Naive thymus-derived CD4-positive, alpha-beta T cell (primary cell): ENCODE measurements around the gene CBR4. TPM values are rescaled to one million over a fixed set of nuclear protein-coding genes. Genes with fewer than 3 reads are reported as not detected.

Experiments used
- ATAC-seq: fragments of 150-1000 bp; cut with Tn5 transposase; 2 replicates; pipeline ENCODE4 v1.10.0; 2021; ENCODE audit warnings: mild to moderate bottlenecking, moderate library complexity
- CTCF ChIA-PET: fragments of 350-600 bp; sonication (Branson Sonifier 250); formaldehyde crosslinking; loops from one replicate; lab custom pipeline; 2021; ENCODE audit warnings: antibody characterized with exemption; lab: Charles Lee
- POLR2A ChIA-PET: fragments of 350-600 bp; sonication (Branson Sonifier 250); formaldehyde crosslinking; loops from one replicate; lab custom pipeline; 2021; ENCODE audit warnings: antibody characterized with exemption, inconsistent platforms; lab: Charles Lee
- DNase-seq, 9 donors: peaks; one replicate each; pipeline versions ENCODE4 v3.0.0 to v3.0.0-alpha.2; 2020 to 2022; ENCODE audit warnings: mixed read lengths in 1 of 9
- H3K27ac ChIP-seq: one replicate; pipeline ENCODE4 v1.7.0; 2013; ENCODE audit warnings: mild to moderate bottlenecking, low read depth, low read length, moderate library complexity
- H3K27me3 ChIP-seq, 2 donors: one replicate each; pipeline ENCODE4 v1.7.0; 2013; ENCODE audit warnings: low read length in 2 of 2, mild to moderate bottlenecking in 2 of 2, moderate library complexity in 2 of 2; ENCODE audit not compliant: control insufficient read depth in 2 of 2, insufficient read depth in 2 of 2
- H3K36me3 ChIP-seq, 3 experiments: 1 replicate in 2 of 3; 2 replicates in 1 of 3; pipeline ENCODE4 v1.7.0; 2013; ENCODE audit warnings: low read length in 3 of 3, mild to moderate bottlenecking in 3 of 3, moderate library complexity in 1 of 3; ENCODE audit not compliant: insufficient read depth in 3 of 3, control insufficient read depth in 2 of 3
- H3K4me1 ChIP-seq, 2 donors: one replicate each; pipeline ENCODE4 v1.7.0; 2013; ENCODE audit warnings: low read length in 2 of 2, mild to moderate bottlenecking in 2 of 2, moderate library complexity in 1 of 2; ENCODE audit not compliant: control insufficient read depth in 2 of 2, insufficient read depth in 2 of 2
- H3K4me3 ChIP-seq: 2 replicates; pipeline ENCODE4 v1.7.0; 2013; ENCODE audit warnings: mild to moderate bottlenecking, low read length
- H3K9me3 ChIP-seq, 3 experiments: 1 replicate in 2 of 3; 2 replicates in 1 of 3; pipeline ENCODE4 v1.7.0; 2013; ENCODE audit warnings: low read length in 3 of 3; ENCODE audit not compliant: control insufficient read depth in 2 of 3
- H3K27ac Mint-ChIP-seq, 9 donors: one replicate each; pipeline ENCODE4 v1.8.0; 2020 to 2022; ENCODE audit warnings: mixed read lengths in 9 of 9, mild to moderate bottlenecking in 8 of 9, moderate library complexity in 5 of 9, inconsistent platforms in 2 of 9
- H3K27me3 Mint-ChIP-seq, 5 donors: one replicate each; pipeline ENCODE4 v1.8.0; 2021 to 2022; ENCODE audit warnings: mixed read lengths in 5 of 5, mild to moderate bottlenecking in 1 of 5
- H3K36me3 Mint-ChIP-seq, 5 donors: one replicate each; pipeline ENCODE4 v1.8.0; 2020 to 2022; ENCODE audit warnings: mixed read lengths in 5 of 5, mild to moderate bottlenecking in 3 of 5, inconsistent platforms in 1 of 5
- H3K4me1 Mint-ChIP-seq, 7 donors: one replicate each; pipeline ENCODE4 v1.8.0; 2020 to 2022; ENCODE audit warnings: mixed read lengths in 7 of 7, mild to moderate bottlenecking in 3 of 7, inconsistent platforms in 1 of 7
- H3K4me3 Mint-ChIP-seq, 10 donors: one replicate each; pipeline ENCODE4 v1.8.0; 2020 to 2022; ENCODE audit warnings: mild to moderate bottlenecking in 10 of 10, mixed read lengths in 10 of 10, moderate library complexity in 6 of 10, inconsistent platforms in 2 of 10
- H3K9me3 Mint-ChIP-seq, 11 donors: one replicate each; pipeline ENCODE4 v1.8.0; 2020 to 2022; ENCODE audit warnings: mixed read lengths in 11 of 11, mild to moderate bottlenecking in 4 of 11, inconsistent platforms in 1 of 11, moderate library complexity in 1 of 11
- intact Hi-C, 2 donors: fragments of 100-400 bp; cut with micrococcal nuclease; formaldehyde crosslinking; loops; one replicate each; pipeline ENCODE4 v1.15.1; 2023
- polyA plus RNA-seq, 2 donors: library from polyadenylated mRNA; unstranded; fragments of 300-500 nt; fragmentation: Illumina TruSeq; gene quantifications; one replicate each; pipeline ENCODE4 v1.2.3, GENCODE V29; 2021
- total RNA-seq, 6 experiments: library from RNA in 5 of 6; stranded (reverse) in 5 of 6; gene quantifications; 1 replicate in 5 of 6; 2 replicates in 1 of 6; pipeline ENCODE4 v1.2.3 and lab custom pipeline; 2021 to 2026

Gene CBR4
- total and polyA plus RNA-seq, 7 experiments from 2014 or later: 6.2 to 24.5 (median 14.2) TPM

GRCh38 chr4:169013396-169013795 is 3.3 kb upstream of the CBR4 start:
- intact Hi-C loops: loop anchor here (5.0 to 10.0 kb wide), 4 partner anchors 181 to 829 kb away; no protein-coding TSS in a partner anchor
- ATAC-seq (no peak), DNase-seq (no peak)
- peaks cover 0 to 7% (median 0%) of the 10 kb centered on the region in 11 donors for H3K9me3 Mint-ChIP-seq
- no peaks in the 10 kb centered on the region for H3K27me3 ChIP-seq
- no peak overlapping the region for H3K4me3 ChIP-seq
- H3K4me1 Mint-ChIP-seq: peaks cover 6 to 44% (median 23%) of the 10 kb centered on the region in 7 donors
- H3K36me3 ChIP-seq: no peaks in the 10 kb centered on the region
- peaks cover 0 to 20% (median 0%) of the 10 kb centered on the region in 5 donors for H3K27me3 Mint-ChIP-seq
- peaks cover 8 to 26% of the 10 kb centered on the region in 2 donors for H3K4me1 ChIP-seq
- no peak overlapping the region for H3K27ac Mint-ChIP-seq
- POLR2A ChIA-PET: no interaction called here
- no peak overlapping the region for H3K27ac ChIP-seq
- no peaks in the 10 kb centered on the region for H3K9me3 ChIP-seq
- peaks cover 0 to 5% (median 0%) of the 10 kb centered on the region in 5 donors for H3K36me3 Mint-ChIP-seq
- no peak overlapping the region for H3K4me3 Mint-ChIP-seq
- CTCF ChIA-PET: interaction anchor here (0.6 kb wide), 1 partner anchor 832 kb away, joined by 4 read pairs; no protein-coding TSS in a partner anchor

DNA sequence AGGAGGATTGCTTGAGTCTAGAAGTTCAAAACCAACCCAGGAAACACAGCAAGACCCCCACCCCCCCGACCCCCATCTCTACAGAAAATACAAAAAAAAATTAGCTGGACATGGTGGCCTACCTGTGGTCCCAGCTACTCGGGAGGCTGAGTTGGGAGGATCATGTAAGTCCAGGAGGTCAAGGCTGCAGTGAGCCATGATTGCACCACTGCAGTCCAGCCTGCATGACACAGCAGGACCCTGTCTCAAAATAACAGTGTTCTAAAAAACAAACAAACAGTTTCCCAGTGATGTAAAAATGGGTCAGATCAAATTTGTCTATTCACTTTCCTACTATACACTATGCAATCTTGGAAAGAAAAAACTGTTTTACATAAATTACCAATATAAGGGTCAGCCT is 2.0 kb upstream of the CBR4 start:
- ATAC-seq: no peak

DNA sequence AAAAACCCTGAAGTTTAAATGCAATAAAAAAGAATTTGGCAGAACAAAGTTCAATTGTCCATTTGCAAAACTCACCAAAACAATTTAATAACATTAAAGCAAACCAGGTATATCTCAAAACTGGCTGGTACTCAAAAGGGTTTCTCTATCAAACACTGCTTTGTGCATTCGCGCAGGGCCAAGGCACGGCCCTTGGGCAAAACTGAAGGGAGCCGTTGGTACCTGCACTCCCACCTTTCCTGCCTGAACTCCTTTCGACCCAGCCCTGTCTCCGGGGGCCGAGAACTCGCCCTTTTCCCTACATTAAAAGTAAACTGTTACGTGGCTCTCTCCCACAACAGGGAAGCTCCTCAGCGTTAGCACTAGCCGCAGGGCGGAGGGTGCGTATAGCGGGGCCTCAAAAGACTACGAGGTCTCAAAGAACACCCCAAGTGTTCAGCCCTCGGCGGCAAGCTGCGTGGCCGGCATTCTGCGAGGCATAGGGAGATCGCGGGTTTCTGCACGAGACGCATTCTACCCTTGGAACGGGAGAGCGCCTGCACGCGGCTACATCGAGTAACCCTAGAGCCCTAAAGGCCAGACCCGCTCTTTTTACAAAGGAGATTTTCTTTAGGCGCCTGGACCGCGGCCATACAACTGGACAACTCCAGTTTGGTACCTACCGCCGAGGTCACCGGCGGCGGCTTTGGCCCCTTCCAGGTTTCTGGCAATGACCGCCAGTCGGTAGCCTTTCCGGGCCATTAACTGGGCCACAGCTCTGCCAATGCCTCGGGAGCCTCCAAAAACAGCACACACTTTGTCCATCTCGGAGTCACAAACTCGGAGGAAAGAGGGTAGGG is 550 bp downstream of the CBR4 start:
- POLR2A ChIA-PET: interaction anchor here (0.6 to 1.2 kb wide), 4 partner anchors 9 to 1017 kb away, joined by 3 to 6 read pairs (median 3); partner anchors contain the start of gene MFAP3L
- peak overlapping the region; percentile 93 to 97 (median 96) for H3K4me3 Mint-ChIP-seq

More for the DNA sequence above, 2.0 kb upstream of the CBR4 start:
- peaks cover 14 to 32% of the 10 kb centered on the region in 2 donors for H3K4me1 ChIP-seq
- H3K27me3 ChIP-seq: no peaks in the 10 kb centered on the region
- ChIA-PET CTCF (no interaction called here), POLR2A (interaction anchor here (0.7 kb wide), 1 partner anchor 393 kb away, joined by 3 read pairs; no protein-coding TSS in a partner anchor)
- H3K27ac ChIP-seq: no peak overlapping the region
- peaks cover 8 to 51% (median 36%) of the 10 kb centered on the region in 7 donors for H3K4me1 Mint-ChIP-seq
- no peak overlapping the region for H3K4me3 ChIP-seq
- H3K27ac Mint-ChIP-seq: peak overlapping the region in 1 of 9 donors; percentile 22
- peaks cover 0 to 7% (median 0%) of the 10 kb centered on the region in 11 donors for H3K9me3 Mint-ChIP-seq
- peaks cover 0 to 5% (median 0%) of the 10 kb centered on the region in 5 donors for H3K36me3 Mint-ChIP-seq
- no peak overlapping the region for H3K4me3 Mint-ChIP-seq
- no peaks in the 10 kb centered on the region for H3K36me3 ChIP-seq
- H3K27me3 Mint-ChIP-seq: peaks cover 0 to 20% (median 0%) of the 10 kb centered on the region in 5 donors
- DNase-seq: no peak
- H3K9me3 ChIP-seq: no peaks in the 10 kb centered on the region
- intact Hi-C loops: loop anchor here (5.0 to 10.0 kb wide), 4 partner anchors 180 to 827 kb away; no protein-coding TSS in a partner anchor

DNA sequence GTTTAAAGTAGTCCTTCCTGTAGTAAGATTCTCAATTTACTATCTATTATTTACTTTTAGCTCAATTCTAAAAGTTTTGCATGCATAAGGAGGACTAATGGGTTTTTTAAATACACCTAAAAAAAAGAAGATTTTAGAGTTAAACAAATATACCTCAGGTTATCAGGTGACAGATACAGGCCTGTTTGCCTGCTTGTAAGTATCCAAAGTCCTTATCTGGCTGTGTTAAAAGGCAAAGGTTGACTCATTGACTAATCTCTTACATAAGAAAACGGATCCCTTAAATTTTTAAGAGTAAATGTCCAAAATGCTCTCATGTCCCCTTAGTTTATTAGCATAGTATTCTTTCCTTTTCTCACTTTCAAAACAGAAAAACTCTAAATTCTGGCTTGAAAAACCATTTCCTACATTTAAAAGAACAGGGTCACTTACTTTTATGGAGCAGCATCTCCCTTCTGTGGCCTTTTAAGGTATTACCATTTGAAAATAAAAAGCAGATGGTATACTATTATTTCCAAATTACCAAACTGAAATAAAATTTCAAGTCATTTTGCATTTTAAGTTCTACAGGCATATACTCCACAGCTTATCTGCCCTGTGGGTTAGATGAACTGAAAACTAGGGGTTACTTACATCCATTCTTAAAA is 4.5 kb downstream of the CBR4 start:
- peaks cover 7 to 40% (median 28%) of the 10 kb centered on the region in 5 donors for H3K36me3 Mint-ChIP-seq
- Histone ChIP-seq H3K4me3 (no peak overlapping the region), H3K27ac (no peak overlapping the region), H3K27me3 (no peaks in the 10 kb centered on the region), H3K36me3 (peaks cover 0 to 19% (median 0%) of the 10 kb centered on the region in 3 experiments), H3K4me1 (peaks cover 14% of the 10 kb centered on the region in 2 donors), H3K9me3 (no peaks in the 10 kb centered on the region)
- peaks cover 0 to 7% (median 0%) of the 10 kb centered on the region in 11 donors for H3K9me3 Mint-ChIP-seq
- intact Hi-C loops: loop anchor here (1.0 to 5.0 kb wide), 3 partner anchors 82 to 493 kb away; no protein-coding TSS in a partner anchor
- ATAC-seq (no peak), DNase-seq (no peak)
- ChIA-PET CTCF (no interaction called here), POLR2A (no interaction called here)
- peaks cover 16 to 57% (median 40%) of the 10 kb centered on the region in 7 donors for H3K4me1 Mint-ChIP-seq
- peaks cover 0 to 3% (median 0%) of the 10 kb centered on the region in 5 donors for H3K27me3 Mint-ChIP-seq
- no peak overlapping the region for H3K4me3 Mint-ChIP-seq
- peak overlapping the region in 1 of 9 donors; percentile 55 for H3K27ac Mint-ChIP-seq

More for the DNA sequence above, 550 bp downstream of the CBR4 start:
- Mint-ChIP-seq H3K27ac (peak overlapping the region; percentile 92 to 99 (median 97)), H3K9me3 (peaks cover 0 to 7% (median 0%) of the 10 kb centered on the region in 11 donors), H3K36me3 (peaks cover 0 to 11% (median 6%) of the 10 kb centered on the region in 5 donors), H3K27me3 (peaks cover 0 to 11% (median 0%) of the 10 kb centered on the region in 5 donors), H3K4me1 (peaks cover 13 to 50% (median 45%) of the 10 kb centered on the region in 7 donors)
- CTCF ChIA-PET: interaction anchor here (0.6 to 1.5 kb wide), 3 partner anchors 100 to 603 kb away, joined by 3 to 6 read pairs (median 3); partner anchors contain the start of gene NEK1
- intact Hi-C loops: loop anchor here (1.0 to 10.0 kb wide), 23 partner anchors 14 to 1017 kb away; partner anchors contain the start of genes CLCN3 (in 2 of the 2), DDX60 (in 2 of the 2), MFAP3L (in 2 of the 2) and NEK1 (in 2 of the 2)
- peak; percentile 38 to 68 (median 61) for DNase-seq
- ATAC-seq: peak; percentile 56
- H3K4me3 ChIP-seq: peak overlapping the region; percentile 64
- no peaks in the 10 kb centered on the region for H3K36me3 ChIP-seq
- H3K27me3 ChIP-seq: no peaks in the 10 kb centered on the region
- H3K27ac ChIP-seq: peak overlapping the region; percentile 87
- H3K4me1 ChIP-seq: peaks cover 14% of the 10 kb centered on the region in 2 donors
- no peaks in the 10 kb centered on the region for H3K9me3 ChIP-seq

DNA sequence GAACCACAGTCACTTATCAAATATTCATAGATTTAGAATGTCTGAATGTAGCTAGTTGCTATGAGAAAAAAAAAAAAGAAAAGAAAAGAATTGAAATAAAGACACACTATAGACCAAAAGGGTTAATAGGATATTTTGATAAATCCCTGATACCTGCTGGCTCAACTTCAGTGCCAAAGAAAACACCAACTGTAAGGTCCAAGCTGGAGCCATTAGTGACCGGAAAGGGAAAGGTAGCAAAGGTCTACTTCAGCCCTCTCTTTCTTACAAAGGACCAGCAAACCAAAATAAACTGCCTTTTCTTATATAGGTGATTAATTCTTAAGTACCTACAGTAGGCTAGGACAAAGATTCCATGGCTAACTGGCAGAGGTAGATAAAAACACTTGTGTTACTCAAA is 9.7 kb downstream of the CBR4 start:
- Histone ChIP-seq H3K4me1 (no peaks in the 10 kb centered on the region), H3K9me3 (no peaks in the 10 kb centered on the region), H3K4me3 (no peak overlapping the region), H3K36me3 (peaks cover 0 to 19% (median 0%) of the 10 kb centered on the region in 3 experiments), H3K27ac (no peak overlapping the region), H3K27me3 (no peaks in the 10 kb centered on the region)
- POLR2A ChIA-PET: no interaction called here
- peaks cover 11 to 59% (median 37%) of the 10 kb centered on the region in 5 donors for H3K36me3 Mint-ChIP-seq
- peaks cover 4 to 21% (median 10%) of the 10 kb centered on the region in 7 donors for H3K4me1 Mint-ChIP-seq
- ATAC-seq (no peak), DNase-seq (no peak)
- H3K9me3 Mint-ChIP-seq: no peaks in the 10 kb centered on the region
- intact Hi-C loops: no loop called here
- no peak overlapping the region for H3K4me3 Mint-ChIP-seq
- no peaks in the 10 kb centered on the region for H3K27me3 Mint-ChIP-seq
- H3K27ac Mint-ChIP-seq: no peak overlapping the region
- CTCF ChIA-PET: interaction anchor here (0.6 to 1.0 kb wide), 2 partner anchors 10 to 565 kb away, joined by 3 to 4 read pairs; partner anchors contain the start of gene CBR4

GRCh38 chr4:168999809-169000208 is 10.2 kb downstream of the CBR4 start:
- no peaks in the 10 kb centered on the region for H3K9me3 Mint-ChIP-seq
- peak overlapping the region in 1 of 9 donors; percentile 60 for H3K27ac Mint-ChIP-seq
- CTCF ChIA-PET: interaction anchor here (0.6 to 1.0 kb wide), 2 partner anchors 10 to 566 kb away, joined by 3 to 4 read pairs; partner anchors contain the start of gene CBR4
- no peak for DNase-seq
- Histone ChIP-seq H3K27ac (no peak overlapping the region), H3K27me3 (no peaks in the 10 kb centered on the region), H3K36me3 (peaks cover 0 to 19% (median 0%) of the 10 kb centered on the region in 3 experiments), H3K4me1 (no peaks in the 10 kb centered on the region), H3K9me3 (no peaks in the 10 kb centered on the region), H3K4me3 (no peak overlapping the region)
- POLR2A ChIA-PET: no interaction called here
- peaks cover 4 to 21% (median 8%) of the 10 kb centered on the region in 7 donors for H3K4me1 Mint-ChIP-seq
- no peak overlapping the region for H3K4me3 Mint-ChIP-seq
- ATAC-seq: no peak
- H3K27me3 Mint-ChIP-seq: no peaks in the 10 kb centered on the region
- intact Hi-C loops: no loop called here
- H3K36me3 Mint-ChIP-seq: peaks cover 11 to 59% (median 40%) of the 10 kb centered on the region in 5 donors
